ENCODE results near the gene SPG11.
"Not testable (repeated sequence)": the region's sequence is repeated elsewhere in the genome, so short reads cannot be mapped to it uniquely, and the experiment has no call there.

Gene SPG11

GRCh38 chr15:44616974-44617373, 46.5 kb downstream of the SPG11 start:
- DNase-seq = no peak

GRCh38 chr15:44606740-44607139, 56.7 kb downstream of the SPG11 start:
- DNase-seq = no peak

GRCh38 chr15:44603126-44603525, 60.3 kb downstream of the SPG11 start:
- DNase-seq = no peak

GRCh38 chr15:44598892-44599291, 64.6 kb downstream of the SPG11 start:
- DNase-seq = no peak

GRCh38 chr15:44598066-44598465, 65.4 kb downstream of the SPG11 start:
- no peak for DNase-seq

- no peak for DNase-seq
Measured at GRCh38 chr15:44596511-44597010, 66.9 kb downstream of the SPG11 start.

- DNase-seq = no peak
Measured at GRCh38 chr15:44595656-44596510, 67.6 kb downstream of the SPG11 start.

- no peak for DNase-seq
Measured at GRCh38 chr15:44595246-44595645, 68.2 kb downstream of the SPG11 start.

GRCh38 chr15:44593042-44593736, 70.3 kb downstream of the SPG11 start:
- peak; percentile 34 for DNase-seq

- DNase-seq = no peak
Measured at GRCh38 chr15:44591326-44591725, 72.1 kb downstream of the SPG11 start.

GRCh38 chr15:44588541-44588940, 74.9 kb downstream of the SPG11 start:
- peak; percentile 33 for DNase-seq

- DNase-seq = no peak
Measured at GRCh38 chr15:44585633-44586032, 77.8 kb downstream of the SPG11 start.

GRCh38 chr15:44584162-44584749, 79.2 kb downstream of the SPG11 start:
- DNase-seq = peak; percentile 57

- no peak for DNase-seq
Measured at GRCh38 chr15:44580105-44580504, 83.4 kb downstream of the SPG11 start.

- no peak for DNase-seq
Measured at GRCh38 chr15:44574734-44575133, 88.7 kb downstream of the SPG11 start.

GRCh38 chr15:44573386-44573785, 90.1 kb downstream of the SPG11 start:
- no peak for DNase-seq

- DNase-seq = no peak
Measured at GRCh38 chr15:44570361-44570760, 93.1 kb downstream of the SPG11 start.

- DNase-seq = no peak
Measured at GRCh38 chr15:44569316-44569715, 94.1 kb downstream of the SPG11 start.

- no peak for DNase-seq
Measured at GRCh38 chr15:44568338-44568737, 95.1 kb downstream of the SPG11 start.

- DNase-seq = no peak
Measured at GRCh38 chr15:44566155-44566540, 97.3 kb downstream of the SPG11 start.

GRCh38 chr15:44565387-44566154, 97.9 kb downstream of the SPG11 start:
- DNase-seq = no peak

- not testable (repeated sequence) for DNase-seq
Measured at GRCh38 chr15:44560926-44561325, 102.5 kb downstream of the SPG11 start.

All from NCI-H69 (cell line).